IPS DF 6.9 (cell line): ENCODE results near the gene IL1RAPL2.
"Not testable (repeated sequence)": the region's sequence is repeated elsewhere in the genome, so short reads cannot be mapped to it uniquely, and the experiment has no call there.

Experiments
- DNase-seq: peaks from one replicate; pipeline ENCODE4 v3.0.0-alpha.2; 2013; ENCODE audit warnings: low read depth, low spot score
- H3K27ac ChIP-seq: one replicate; pipeline ENCODE4 v1.5.1; 2013; ENCODE audit warnings: low read length, control low read depth
- H3K27me3 ChIP-seq: 2 replicates; pipeline ENCODE4 v1.6.1; 2013; ENCODE audit warnings: mild to moderate bottlenecking, low read length; ENCODE audit not compliant: control insufficient read depth, insufficient read depth
- H3K36me3 ChIP-seq: 2 replicates; pipeline ENCODE4 v1.6.1; 2013; ENCODE audit warnings: low read length; ENCODE audit not compliant: control insufficient read depth, insufficient read depth
- H3K4me1 ChIP-seq: 2 replicates; pipeline ENCODE4 v1.6.1; 2013; ENCODE audit warnings: low read length; ENCODE audit not compliant: control insufficient read depth, insufficient read depth
- H3K4me3 ChIP-seq: 2 replicates; pipeline ENCODE4 v1.5.1; 2013; ENCODE audit warnings: mild to moderate bottlenecking, low read length
- H3K9me3 ChIP-seq: 2 replicates; pipeline ENCODE4 v1.6.1; 2013; ENCODE audit warnings: low read length, inconsistent platforms; ENCODE audit not compliant: control insufficient read depth, insufficient read depth
- WGBS: extraction: QIAGEN DNeasy Blood & Tissue Kit; methylation state at CpG from one replicate; pipeline ENCODE4 v1.1.7; 2013; ENCODE audit warnings: mixed read lengths, missing lambda C conversion rate; ENCODE audit not compliant: insufficient read length, insufficient coverage; 5-methylcytosine and 5-hydroxymethylcytosine counted together

Gene IL1RAPL2

DNA sequence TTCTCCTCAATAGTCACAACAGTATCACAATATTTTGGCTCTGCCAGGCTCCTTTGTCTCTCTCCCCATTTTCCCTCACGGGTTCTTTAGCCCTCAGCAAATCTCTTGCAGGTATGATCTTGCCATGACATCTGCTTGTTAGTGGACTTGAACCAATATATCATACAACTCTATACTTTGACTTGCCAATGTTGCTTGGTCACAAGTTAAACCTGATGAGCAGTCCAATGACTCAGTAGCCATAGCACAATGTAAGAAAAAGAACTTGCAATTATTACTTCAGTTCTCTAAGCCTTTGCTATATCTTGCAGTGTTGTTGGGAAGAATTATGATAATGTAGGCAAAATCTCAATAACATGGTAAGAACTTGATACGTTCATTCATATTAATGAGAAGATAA lies 1081.8 kb downstream of the IL1RAPL2 start:
- no CpG with 5 or more reads among the region's 2 CpGs for WGBS

DNA sequence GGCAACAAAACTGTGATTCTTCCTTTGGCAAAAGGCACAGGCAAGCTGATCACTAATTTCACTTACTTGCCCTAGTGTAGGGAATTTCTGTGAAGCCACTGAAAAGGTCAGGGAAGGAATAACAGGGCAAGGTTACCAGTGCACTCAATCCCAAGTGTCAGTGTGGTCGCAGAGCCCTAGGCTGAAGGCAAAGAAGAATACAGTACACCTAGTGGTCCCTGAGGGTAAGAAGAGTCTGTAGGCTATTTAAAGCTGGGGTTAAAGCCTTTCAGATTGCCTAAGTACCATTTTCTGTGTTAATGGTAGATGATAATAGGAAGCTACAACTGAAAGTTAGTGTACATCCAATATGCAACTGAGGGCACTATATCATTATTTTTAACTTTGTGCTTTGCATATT lies 1082.7 kb downstream of the IL1RAPL2 start:
- Histone ChIP-seq H3K27me3 (no peaks in the 10 kb centered on the region), H3K36me3 (no peaks in the 10 kb centered on the region), H3K27ac (no peak overlapping the region), H3K4me3 (no peak overlapping the region), H3K4me1 (no peaks in the 10 kb centered on the region), H3K9me3 (no peaks in the 10 kb centered on the region)
- DNase-seq = no peak
- no CpG with 5 or more reads among the region's 1 CpG for WGBS

More for the DNA sequence above, 1081.8 kb downstream of the IL1RAPL2 start:
- no peak overlapping the region for H3K27ac ChIP-seq
- H3K36me3 ChIP-seq = no peaks in the 10 kb centered on the region
- no peaks in the 10 kb centered on the region for H3K4me1 ChIP-seq
- no peak overlapping the region for H3K4me3 ChIP-seq
- H3K9me3 ChIP-seq = no peaks in the 10 kb centered on the region
- no peaks in the 10 kb centered on the region for H3K27me3 ChIP-seq
- no peak for DNase-seq

DNA sequence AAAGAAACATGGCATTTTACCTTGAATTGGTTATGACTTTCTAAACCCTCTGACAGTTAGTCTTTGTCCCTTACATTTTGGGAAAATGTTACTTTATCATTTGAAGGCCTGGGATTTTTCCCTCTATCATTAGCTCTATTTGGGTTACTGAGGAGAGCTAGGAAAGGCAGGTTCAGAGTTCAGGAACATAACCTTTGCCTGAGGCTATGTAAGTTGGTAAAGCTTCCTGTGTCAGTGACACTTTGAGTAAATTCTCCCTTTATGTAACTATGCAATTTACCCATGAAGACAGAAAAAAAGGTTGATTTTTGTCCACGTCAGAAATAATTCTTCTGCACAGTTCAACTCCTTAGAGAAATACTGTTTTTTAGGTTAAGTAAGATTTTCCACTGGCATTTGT lies 1084.6 kb downstream of the IL1RAPL2 start:
- WGBS = no CpG with 5 or more reads among the region's 1 CpG
- Histone ChIP-seq H3K4me3 (no peak overlapping the region), H3K9me3 (no peaks in the 10 kb centered on the region), H3K27ac (no peak overlapping the region), H3K4me1 (no peaks in the 10 kb centered on the region), H3K36me3 (no peaks in the 10 kb centered on the region), H3K27me3 (no peaks in the 10 kb centered on the region)
- DNase-seq = no peak

DNA sequence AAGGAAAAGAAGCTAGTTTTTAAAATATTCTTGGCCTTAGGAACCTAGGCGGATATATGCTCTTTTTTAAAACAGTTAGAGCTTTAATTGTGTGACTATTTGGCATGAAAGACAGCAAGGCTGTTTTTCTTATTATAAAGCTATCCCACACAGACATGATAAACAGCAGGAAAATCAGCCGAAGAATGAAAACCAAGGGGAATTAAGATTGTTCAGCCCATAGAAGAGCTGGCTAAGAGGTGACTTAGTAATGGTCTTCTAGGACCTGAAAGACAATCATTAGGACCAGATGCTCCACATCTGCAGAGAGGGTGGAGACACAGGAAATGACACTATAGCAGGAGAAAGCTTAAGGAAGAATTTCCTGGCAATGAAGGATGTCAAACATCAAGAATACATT lies 1085.0 kb downstream of the IL1RAPL2 start:
- Histone ChIP-seq H3K9me3 (no peaks in the 10 kb centered on the region), H3K27ac (no peak overlapping the region), H3K4me1 (no peaks in the 10 kb centered on the region), H3K4me3 (no peak overlapping the region), H3K36me3 (no peaks in the 10 kb centered on the region), H3K27me3 (no peaks in the 10 kb centered on the region)
- no peak for DNase-seq
- WGBS = no CpG with 5 or more reads among the region's 2 CpGs

GRCh38 chrX:105653891-105654290 lies 1087.9 kb downstream of the IL1RAPL2 start:
- Histone ChIP-seq H3K9me3 (no peaks in the 10 kb centered on the region), H3K27me3 (no peaks in the 10 kb centered on the region), H3K4me1 (no peaks in the 10 kb centered on the region), H3K27ac (no peak overlapping the region), H3K4me3 (no peak overlapping the region), H3K36me3 (no peaks in the 10 kb centered on the region)
- no peak for DNase-seq
- no CpG with 5 or more reads among the region's 2 CpGs for WGBS

GRCh38 chrX:105658136-105658535 lies 1092.1 kb downstream of the IL1RAPL2 start:
- Histone ChIP-seq H3K4me1 (no peaks in the 10 kb centered on the region), H3K27me3 (no peaks in the 10 kb centered on the region), H3K9me3 (no peaks in the 10 kb centered on the region), H3K27ac (no peak overlapping the region), H3K4me3 (no peak overlapping the region), H3K36me3 (no peaks in the 10 kb centered on the region)
- WGBS = no CpG with 5 or more reads among the region's 2 CpGs
- no peak for DNase-seq

GRCh38 chrX:105662248-105662647 lies 1096.2 kb downstream of the IL1RAPL2 start:
- Histone ChIP-seq H3K4me1 (no peaks in the 10 kb centered on the region), H3K4me3 (no peak overlapping the region), H3K27me3 (no peaks in the 10 kb centered on the region), H3K27ac (no peak overlapping the region), H3K9me3 (no peaks in the 10 kb centered on the region), H3K36me3 (no peaks in the 10 kb centered on the region)
- no CpG with 5 or more reads among the region's 2 CpGs for WGBS
- no peak for DNase-seq

- no peak for DNase-seq
- no CpG with 5 or more reads among the region's 2 CpGs for WGBS
- Histone ChIP-seq H3K4me3 (no peak overlapping the region), H3K27me3 (no peaks in the 10 kb centered on the region), H3K4me1 (no peaks in the 10 kb centered on the region), H3K9me3 (no peaks in the 10 kb centered on the region), H3K27ac (no peak overlapping the region), H3K36me3 (no peaks in the 10 kb centered on the region)
Observed at GRCh38 chrX:105664243-105664642, 1098.2 kb downstream of the IL1RAPL2 start.

GRCh38 chrX:105684288-105684687 lies 1118.3 kb downstream of the IL1RAPL2 start:
- H3K4me1 ChIP-seq, H3K27ac ChIP-seq, H3K9me3 ChIP-seq, H3K27me3 ChIP-seq, H3K4me3 ChIP-seq, H3K36me3 ChIP-seq, DNase-seq: not testable (repeated sequence)
- WGBS = no CpG with 5 or more reads among the region's 7 CpGs

- H3K9me3 ChIP-seq = no peaks in the 10 kb centered on the region
- no peak overlapping the region for H3K4me3 ChIP-seq
- DNase-seq = no peak
- H3K27me3 ChIP-seq = no peaks in the 10 kb centered on the region
- H3K27ac ChIP-seq = no peak overlapping the region
- H3K4me1 ChIP-seq = no peaks in the 10 kb centered on the region
- H3K36me3 ChIP-seq = no peaks in the 10 kb centered on the region
- WGBS = no CpG with 5 or more reads among the region's 1 CpG
Observed at GRCh38 chrX:105694839-105695238, 1128.8 kb downstream of the IL1RAPL2 start.

DNA sequence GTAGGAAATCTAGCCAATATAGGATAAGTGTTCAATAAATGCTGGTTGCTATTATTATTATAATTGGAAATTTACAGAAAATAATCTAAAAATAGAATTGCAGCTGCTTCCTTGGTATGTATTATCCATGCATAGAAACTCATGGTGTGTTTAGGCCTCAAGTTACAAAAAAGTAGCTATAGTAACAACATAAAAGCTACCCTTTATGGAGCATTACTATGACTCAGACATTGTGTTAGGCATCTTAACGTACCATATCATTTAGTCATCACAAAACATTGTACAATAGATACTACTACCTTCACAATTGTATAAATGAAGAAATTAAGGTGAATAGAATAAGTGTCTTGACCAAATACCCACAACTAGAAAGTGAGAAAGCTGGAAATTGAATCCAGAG lies 1129.5 kb downstream of the IL1RAPL2 start:
- Histone ChIP-seq H3K27ac (no peak overlapping the region), H3K9me3 (no peaks in the 10 kb centered on the region), H3K36me3 (no peaks in the 10 kb centered on the region), H3K4me3 (no peak overlapping the region), H3K27me3 (no peaks in the 10 kb centered on the region), H3K4me1 (no peaks in the 10 kb centered on the region)
- DNase-seq = no peak
- WGBS = no CpG with 5 or more reads among the region's 1 CpG
